Loucy (cell line): ENCODE measurements around the gene RHOT2.

ENCODE experiments used
- H2AFZ ChIP-seq: fragments of 200-600 bp; sonication (generic); 2 replicates; pipeline ENCODE4 v1.6.0; 2016; ENCODE audit warnings: antibody characterized with exemption, mild to moderate bottlenecking, low read length, moderate library complexity
- H3F3A ChIP-seq: fragments of 200-600 bp; 2 replicates; pipeline ENCODE4 v1.6.0; 2016; ENCODE audit warnings: antibody characterized with exemption, low read depth, mild to moderate bottlenecking
- H3K27me3 ChIP-seq: fragments of 200-600 bp; sonication (generic); 2 replicates; pipeline ENCODE4 v1.6.1; 2014; ENCODE audit warnings: low read length, mild to moderate bottlenecking; ENCODE audit not compliant: insufficient read depth, poor library complexity, severe bottlenecking
- H3K36me3 ChIP-seq: fragments of 200-600 bp; sonication (generic); 2 replicates; pipeline ENCODE4 v1.6.1; 2016; ENCODE audit warnings: low read length; ENCODE audit not compliant: insufficient read depth
- H3K4me1 ChIP-seq: fragments of 200-600 bp; sonication (generic); 2 replicates; pipeline ENCODE4 v1.5.1; 2014; ENCODE audit warnings: low read length, mild to moderate bottlenecking; ENCODE audit not compliant: insufficient read depth, poor library complexity, severe bottlenecking
- H3K4me2 ChIP-seq: fragments of 200-600 bp; sonication (generic); 2 replicates; pipeline ENCODE4 v1.6.0; 2014; ENCODE audit warnings: antibody characterized with exemption, low read length, low read depth, mild to moderate bottlenecking; ENCODE audit not compliant: poor library complexity, severe bottlenecking
- H3K4me3 ChIP-seq: fragments of 200-600 bp; sonication (generic); 2 replicates; pipeline ENCODE4 v1.5.1; 2014; ENCODE audit warnings: low read length, mild to moderate bottlenecking, mixed read lengths; ENCODE audit not compliant: poor library complexity, severe bottlenecking
- H3K79me2 ChIP-seq: fragments of 200-600 bp; sonication (generic); 2 replicates; pipeline ENCODE4 v1.6.1; 2014; ENCODE audit warnings: low read length; ENCODE audit not compliant: insufficient read depth
- H3K9ac ChIP-seq: fragments of 200-600 bp; sonication (generic); 2 replicates; pipeline ENCODE4 v1.6.0; 2014; ENCODE audit warnings: mild to moderate bottlenecking, low read depth, low read length, moderate library complexity; ENCODE audit not compliant: poor library complexity, severe bottlenecking
- H3K9me2 ChIP-seq: fragments of 200-600 bp; sonication (generic); replicated peaks from 2 replicates; pipeline ENCODE4 v1.6.1; 2016; ENCODE audit warnings: low read depth, low read length, mixed read lengths
- H3K9me3 ChIP-seq: fragments of 200-600 bp; sonication (generic); 2 replicates; pipeline ENCODE4 v1.6.1; 2014; ENCODE audit warnings: mild to moderate bottlenecking, antibody characterized with exemption, low read length, low read depth; ENCODE audit not compliant: insufficient read depth
- H4K20me1 ChIP-seq: fragments of 200-600 bp; sonication (generic); 2 replicates; pipeline ENCODE4 v1.6.0; 2014; ENCODE audit warnings: antibody characterized with exemption, low read length, mild to moderate bottlenecking; ENCODE audit not compliant: insufficient read depth, poor library complexity, severe bottlenecking
- EZH2phosphoT487 ChIP-seq: fragments of 200-600 bp; IDR thresholded peaks from 2 replicates; pipeline ENCODE4 v1.6.1; 2018; ENCODE audit warnings: antibody characterized with exemption, mild to moderate bottlenecking, moderate library complexity, borderline replicate concordance
- TF ChIP-seq, protein P1 (sequence below): fragments of 200-600 bp; sonication (generic); conservative IDR thresholded peaks from 2 replicates; pipeline ENCODE4 v1.5.1; 2014; ENCODE audit warnings: mild to moderate bottlenecking, antibody characterized with exemption, low read length

The RHOT2 gene

DNA sequence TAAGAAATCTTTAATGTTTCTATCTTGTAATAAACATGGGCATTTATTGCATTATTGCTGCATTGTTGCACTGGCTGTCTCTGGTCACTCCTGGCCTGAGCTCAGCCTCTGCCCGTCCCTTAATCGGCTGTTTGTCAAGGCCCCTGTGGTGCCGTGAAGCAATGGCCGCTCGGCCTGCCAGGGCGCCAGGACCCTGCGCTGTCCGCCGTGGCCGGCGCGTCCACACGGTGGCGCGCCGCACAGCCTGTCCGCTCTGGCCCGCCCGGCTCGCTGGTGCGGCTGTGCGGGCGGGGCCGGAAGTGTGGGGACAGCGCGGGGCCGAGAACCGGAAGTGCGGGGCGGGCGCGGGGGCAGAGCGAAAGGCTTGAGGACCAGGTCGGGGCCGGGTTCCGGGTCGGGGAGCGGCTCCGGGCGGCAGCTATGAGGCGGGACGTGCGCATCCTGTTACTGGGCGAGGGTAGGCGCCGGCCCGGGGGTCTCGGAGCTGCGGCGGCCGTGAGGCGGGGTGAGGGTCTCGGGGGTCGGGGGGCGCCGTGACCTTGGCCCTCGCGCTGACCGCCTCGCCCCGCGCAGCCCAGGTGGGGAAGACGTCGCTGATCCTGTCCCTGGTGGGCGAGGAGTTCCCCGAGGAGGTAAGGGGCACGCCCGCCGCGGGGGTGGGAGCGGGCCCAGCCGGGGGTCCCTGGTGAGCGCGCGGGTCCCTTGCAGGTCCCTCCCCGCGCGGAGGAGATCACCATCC lies at the start of gene RHOT2:
RHOT2 (plus strand) TSS at position 353 of the 739 bp plus-strand sequence; CDS start at position 421, 68 bp downstream.
- no peaks in the 10 kb centered on the region for H3K36me3 ChIP-seq
- TF ChIP-seq, protein P1, sequence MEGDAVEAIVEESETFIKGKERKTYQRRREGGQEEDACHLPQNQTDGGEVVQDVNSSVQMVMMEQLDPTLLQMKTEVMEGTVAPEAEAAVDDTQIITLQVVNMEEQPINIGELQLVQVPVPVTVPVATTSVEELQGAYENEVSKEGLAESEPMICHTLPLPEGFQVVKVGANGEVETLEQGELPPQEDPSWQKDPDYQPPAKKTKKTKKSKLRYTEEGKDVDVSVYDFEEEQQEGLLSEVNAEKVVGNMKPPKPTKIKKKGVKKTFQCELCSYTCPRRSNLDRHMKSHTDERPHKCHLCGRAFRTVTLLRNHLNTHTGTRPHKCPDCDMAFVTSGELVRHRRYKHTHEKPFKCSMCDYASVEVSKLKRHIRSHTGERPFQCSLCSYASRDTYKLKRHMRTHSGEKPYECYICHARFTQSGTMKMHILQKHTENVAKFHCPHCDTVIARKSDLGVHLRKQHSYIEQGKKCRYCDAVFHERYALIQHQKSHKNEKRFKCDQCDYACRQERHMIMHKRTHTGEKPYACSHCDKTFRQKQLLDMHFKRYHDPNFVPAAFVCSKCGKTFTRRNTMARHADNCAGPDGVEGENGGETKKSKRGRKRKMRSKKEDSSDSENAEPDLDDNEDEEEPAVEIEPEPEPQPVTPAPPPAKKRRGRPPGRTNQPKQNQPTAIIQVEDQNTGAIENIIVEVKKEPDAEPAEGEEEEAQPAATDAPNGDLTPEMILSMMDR = peak; percentile 60
- no peak for TF ChIP-seq EZH2phosphoT487

DNA sequence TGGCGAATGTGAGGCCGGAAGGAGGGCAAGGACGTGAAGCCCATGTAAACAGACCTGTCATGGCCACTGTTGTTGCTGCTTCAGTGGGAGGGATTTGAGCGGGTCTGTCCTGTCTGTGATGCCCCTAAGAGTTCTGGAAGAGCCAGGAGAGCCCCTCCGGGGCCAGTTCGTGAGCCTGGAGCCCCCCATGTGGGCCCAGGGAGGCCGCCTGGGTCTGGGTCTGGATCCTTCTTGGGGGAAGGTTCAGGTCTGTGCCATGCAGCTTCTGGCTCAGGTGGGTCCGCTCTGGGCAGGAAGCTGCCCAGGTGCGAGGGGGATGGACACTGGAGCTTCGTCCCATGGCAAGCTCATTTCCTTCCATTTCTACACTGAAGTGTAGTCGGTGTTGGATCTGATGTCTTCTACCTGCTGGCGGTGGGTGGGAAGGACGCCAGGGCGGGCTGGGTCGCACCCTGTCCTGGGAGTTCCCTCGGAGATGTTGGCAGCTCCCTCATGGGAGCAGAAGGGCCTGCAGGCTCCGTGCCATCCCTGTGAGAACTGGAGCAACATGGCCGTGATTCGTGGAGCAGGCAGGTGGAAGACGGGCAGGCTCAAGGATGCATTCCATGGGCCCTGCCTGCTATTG lies 48.3 kb upstream of the RHOT2 start:
- H3F3A ChIP-seq = no peaks in the 10 kb centered on the region
- H3K9me2 ChIP-seq = no peaks in the 10 kb centered on the region
- TF ChIP-seq, protein P1 = no peak
- no peak for TF ChIP-seq EZH2phosphoT487
- H3K9ac ChIP-seq = no peak overlapping the region
- H3K27me3 ChIP-seq = no peaks in the 10 kb centered on the region
- H2AFZ ChIP-seq = no peak overlapping the region
- H3K4me1 ChIP-seq = no peaks in the 10 kb centered on the region
- H3K4me3 ChIP-seq = no peak overlapping the region
- H3K36me3 ChIP-seq = no peaks in the 10 kb centered on the region
- no peaks in the 10 kb centered on the region for H3K79me2 ChIP-seq
- H3K4me2 ChIP-seq = no peak overlapping the region
- no peaks in the 10 kb centered on the region for H4K20me1 ChIP-seq
- H3K9me3 ChIP-seq = no peaks in the 10 kb centered on the region

More for the DNA sequence above, at the start of gene RHOT2:
- Histone ChIP-seq H3K4me3 (peak within 1 kb of the TSS; percentile 80), H3F3A (no peaks in the 10 kb centered on the region), H3K4me2 (peak within 1 kb of the TSS; percentile 67), H3K9me3 (no peaks in the 10 kb centered on the region), H4K20me1 (no peaks in the 10 kb centered on the region), H3K27me3 (no peaks in the 10 kb centered on the region), H3K79me2 (peaks cover 17% of the 10 kb centered on the region; the same call in 1 of the 2 replicates), H2AFZ (peak within 1 kb of the TSS; percentile 72; the same call in 1 of the 2 replicates), H3K9ac (peak within 1 kb of the TSS; percentile 90), H3K9me2 (no peaks in the 10 kb centered on the region), H3K4me1 (peaks cover 5% of the 10 kb centered on the region)

DNA sequence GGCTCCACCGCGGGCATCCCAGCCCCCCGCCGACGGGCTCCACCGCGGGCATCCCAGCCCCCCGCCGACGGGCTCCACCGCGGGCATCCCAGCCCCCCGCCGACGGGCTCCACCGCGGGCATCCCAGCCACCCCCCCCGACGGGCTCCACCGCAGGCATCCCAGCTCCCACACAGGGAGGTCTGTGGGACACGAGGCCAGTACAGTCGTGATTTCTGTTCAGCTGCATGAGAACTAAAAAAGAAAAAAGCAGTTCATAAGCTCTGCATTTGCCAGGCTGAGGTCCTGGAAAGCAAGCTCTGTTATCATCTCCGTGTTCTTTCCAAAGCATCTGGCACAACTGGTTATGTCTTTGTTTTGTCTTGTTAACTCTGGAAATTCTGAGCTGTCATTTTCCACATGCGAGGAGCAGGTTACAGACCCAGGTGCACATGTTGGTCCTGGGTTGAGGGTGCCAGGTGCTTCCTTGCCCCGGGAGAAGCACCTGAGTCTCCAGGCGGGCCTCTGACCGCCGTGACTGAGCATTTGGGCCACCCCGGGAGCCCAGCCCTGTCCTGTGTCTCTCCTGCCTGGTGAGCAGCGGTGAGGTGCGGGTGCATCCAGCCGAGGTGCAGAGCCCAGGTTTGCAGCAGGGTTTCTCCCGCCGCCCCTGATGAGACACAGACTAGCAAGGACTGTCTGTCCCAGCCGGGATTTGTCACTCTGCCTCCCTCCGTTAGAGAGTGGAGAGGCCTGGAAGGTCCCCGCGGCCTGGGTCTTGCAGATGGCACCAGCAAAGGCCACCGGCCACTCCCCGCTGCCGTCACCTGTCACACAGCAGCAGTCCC lies 47.0 kb upstream of the RHOT2 start:
- H3K4me2 ChIP-seq = no peak overlapping the region
- H3K9ac ChIP-seq = no peak overlapping the region
- no peaks in the 10 kb centered on the region for H3K4me1 ChIP-seq

More for the DNA sequence above, 47.0 kb upstream of the RHOT2 start:
- no peaks in the 10 kb centered on the region for H3F3A ChIP-seq
- H3K27me3 ChIP-seq = no peaks in the 10 kb centered on the region
- H3K9me3 ChIP-seq = no peaks in the 10 kb centered on the region
- no peaks in the 10 kb centered on the region for H3K9me2 ChIP-seq
- no peak overlapping the region for H3K4me3 ChIP-seq
- H3K79me2 ChIP-seq = no peaks in the 10 kb centered on the region
- no peaks in the 10 kb centered on the region for H3K36me3 ChIP-seq
- no peak for TF ChIP-seq EZH2phosphoT487
- TF ChIP-seq, protein P1 = no peak
- H2AFZ ChIP-seq = no peak overlapping the region
- H4K20me1 ChIP-seq = no peaks in the 10 kb centered on the region
